ENCODE results near the gene BCAR3. TPM values are rescaled to one million over a fixed set of nuclear protein-coding genes. Genes with fewer than 3 reads are reported as not detected.

Gene BCAR3
- total RNA-seq, 4 donors from 2014 or later, result 29.6 to 46.7 (median 37.0) TPM

GRCh38 chr1:93687542-93687941 is 5.9 kb upstream of the BCAR3 start:
- no peaks in the 10 kb centered on the region for H3K9me3 ChIP-seq
- no peak for DNase-seq
- H3K4me3 ChIP-seq (replicated peaks in 1 of 3), result no peak overlapping the region
- intact Hi-C loops (cut with DNase I), result loop anchor here (10.0 kb wide), 1 partner anchor 53 kb away; no protein-coding TSS in a partner anchor
- H3K27ac ChIP-seq, result no peak overlapping the region
- no peak for TF ChIP-seq POLR2A (IDR thresholded peaks at IDR 0.05)
- TF ChIP-seq, protein P1, sequence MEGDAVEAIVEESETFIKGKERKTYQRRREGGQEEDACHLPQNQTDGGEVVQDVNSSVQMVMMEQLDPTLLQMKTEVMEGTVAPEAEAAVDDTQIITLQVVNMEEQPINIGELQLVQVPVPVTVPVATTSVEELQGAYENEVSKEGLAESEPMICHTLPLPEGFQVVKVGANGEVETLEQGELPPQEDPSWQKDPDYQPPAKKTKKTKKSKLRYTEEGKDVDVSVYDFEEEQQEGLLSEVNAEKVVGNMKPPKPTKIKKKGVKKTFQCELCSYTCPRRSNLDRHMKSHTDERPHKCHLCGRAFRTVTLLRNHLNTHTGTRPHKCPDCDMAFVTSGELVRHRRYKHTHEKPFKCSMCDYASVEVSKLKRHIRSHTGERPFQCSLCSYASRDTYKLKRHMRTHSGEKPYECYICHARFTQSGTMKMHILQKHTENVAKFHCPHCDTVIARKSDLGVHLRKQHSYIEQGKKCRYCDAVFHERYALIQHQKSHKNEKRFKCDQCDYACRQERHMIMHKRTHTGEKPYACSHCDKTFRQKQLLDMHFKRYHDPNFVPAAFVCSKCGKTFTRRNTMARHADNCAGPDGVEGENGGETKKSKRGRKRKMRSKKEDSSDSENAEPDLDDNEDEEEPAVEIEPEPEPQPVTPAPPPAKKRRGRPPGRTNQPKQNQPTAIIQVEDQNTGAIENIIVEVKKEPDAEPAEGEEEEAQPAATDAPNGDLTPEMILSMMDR (IDR thresholded peaks at IDR 0.05), result no peak
- WGBS, 2 donors, result 95 to 100% methylated on average over 2 of the region's 2 CpGs
- no peaks in the 10 kb centered on the region for H3K36me3 ChIP-seq
- peaks cover 13 to 16% of the 10 kb centered on the region in 2 donors for H3K4me1 ChIP-seq
- H3K27me3 ChIP-seq, result no peaks in the 10 kb centered on the region

DNA sequence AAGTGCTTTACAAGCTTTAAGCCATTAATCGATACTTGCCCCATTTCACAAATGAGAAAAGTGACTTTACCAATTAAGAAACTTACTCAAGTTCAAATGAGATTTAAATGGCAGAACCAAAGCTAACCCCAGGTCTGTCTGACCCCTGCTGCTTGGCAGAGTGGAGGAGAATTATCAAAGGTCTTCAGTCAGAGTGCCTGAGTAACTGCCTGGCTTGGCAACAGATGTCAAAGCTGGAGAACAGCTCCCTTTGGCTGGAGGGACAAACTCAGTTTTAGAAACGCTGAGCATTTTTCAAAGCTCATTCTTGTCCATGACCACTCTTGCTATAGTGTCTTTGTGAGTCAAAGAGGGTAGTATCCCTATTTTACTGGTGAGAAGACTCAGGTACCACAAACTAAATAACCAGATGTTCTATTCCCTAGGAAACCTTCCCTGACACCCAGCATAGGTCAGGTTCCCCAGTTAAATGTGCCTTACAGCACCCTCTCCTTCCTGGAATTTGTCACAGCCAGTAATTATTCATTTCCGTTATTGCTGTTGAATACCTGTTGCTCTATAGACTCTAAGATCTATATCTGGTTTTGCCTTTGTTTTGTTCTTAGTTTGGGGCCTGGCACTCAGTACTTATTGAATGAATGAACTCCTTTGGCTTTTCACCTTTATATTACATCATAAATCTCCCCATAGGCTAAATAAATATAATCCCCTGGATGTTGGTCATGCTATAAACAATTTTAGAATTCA is 5.0 kb upstream of the BCAR3 start:
- Histone ChIP-seq H3K4me1 (peaks cover 6 to 14% of the 10 kb centered on the region in 2 donors), H3K4me3 (replicated peaks in 1 of 3) (no peak overlapping the region), H3K27me3 (no peaks in the 10 kb centered on the region), H3K9me3 (no peaks in the 10 kb centered on the region), H3K36me3 (no peaks in the 10 kb centered on the region), H3K27ac (no peak overlapping the region)
- intact Hi-C loops (cut with DNase I), result loop anchor here (10.0 kb wide), 1 partner anchor 52 kb away; no protein-coding TSS in a partner anchor
- DNase-seq, result no peak
- TF ChIP-seq POLR2A (IDR thresholded peaks at IDR 0.05), result no peak
- TF ChIP-seq, protein P1 (IDR thresholded peaks at IDR 0.05), result no peak
- 90 to 93% methylated on average over 3 of the region's 3 CpGs for WGBS, 2 donors

DNA sequence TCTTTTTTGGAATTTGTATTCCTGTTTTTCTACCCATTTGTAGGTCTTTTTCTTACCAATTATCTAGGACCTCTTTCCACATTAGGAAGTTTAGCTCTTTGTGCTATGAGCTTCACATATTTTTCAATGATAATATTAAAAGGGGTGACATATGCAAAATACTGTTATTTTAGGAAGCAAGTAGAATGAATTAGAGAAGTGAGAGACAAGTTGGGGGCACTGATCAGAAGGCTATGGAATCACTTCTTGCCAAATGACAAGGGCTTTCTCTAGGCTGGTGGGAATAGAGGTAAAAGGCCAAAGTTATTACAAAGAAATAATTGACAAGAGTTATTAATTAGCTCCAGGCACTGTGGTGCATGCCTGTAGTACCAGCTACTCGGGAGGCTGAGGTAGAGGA is 4.3 kb upstream of the BCAR3 start:
- Histone ChIP-seq H3K4me3 (replicated peaks in 1 of 3) (no peak overlapping the region), H3K36me3 (no peaks in the 10 kb centered on the region), H3K27ac (no peak overlapping the region), H3K4me1 (peaks cover 0 to 7% of the 10 kb centered on the region in 2 donors), H3K27me3 (no peaks in the 10 kb centered on the region), H3K9me3 (no peaks in the 10 kb centered on the region)
- DNase-seq, result no peak
- WGBS, 2 donors, result 88 to 93% methylated on average over 1 of the region's 1 CpG
- intact Hi-C loops (cut with DNase I), result loop anchor here (10.0 kb wide), 1 partner anchor 51 kb away; no protein-coding TSS in a partner anchor
- TF ChIP-seq POLR2A (IDR thresholded peaks at IDR 0.05), result no peak
- TF ChIP-seq, protein P1 (IDR thresholded peaks at IDR 0.05), result no peak

DNA sequence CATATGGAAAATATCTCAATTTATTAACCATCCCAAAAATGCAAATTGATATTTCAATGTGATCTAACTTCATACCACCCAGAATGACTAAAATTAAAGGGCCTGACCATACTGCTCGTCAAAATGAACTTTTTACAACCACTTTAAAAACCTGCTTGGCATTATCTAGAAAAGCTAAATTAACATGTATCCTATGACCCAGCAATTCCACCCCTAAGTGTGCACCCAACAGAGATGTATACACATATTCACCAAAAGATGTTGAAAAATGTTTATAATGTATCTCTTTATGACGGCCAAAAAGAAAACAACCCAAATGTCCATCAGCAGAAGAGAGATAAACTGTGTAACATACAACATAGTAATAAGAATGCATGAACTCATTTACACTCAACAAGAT is 1.6 kb upstream of the BCAR3 start:
- intact Hi-C loops (cut with DNase I), result loop anchor here (10.0 kb wide), 1 partner anchor 48 kb away; no protein-coding TSS in a partner anchor

More for the DNA sequence above, 1.6 kb upstream of the BCAR3 start:
- TF ChIP-seq, protein P1 (IDR thresholded peaks at IDR 0.05), result no peak
- no peak for TF ChIP-seq POLR2A (IDR thresholded peaks at IDR 0.05)
- Histone ChIP-seq H3K4me1 (peaks cover 5 to 23% of the 10 kb centered on the region in 2 donors), H3K9me3 (no peaks in the 10 kb centered on the region), H3K27ac (no peak overlapping the region), H3K4me3 (replicated peaks in 1 of 3) (no peak overlapping the region), H3K27me3 (no peaks in the 10 kb centered on the region), H3K36me3 (no peaks in the 10 kb centered on the region)
- DNase-seq, result no peak
- 95 to 96% methylated on average over 2 of the region's 2 CpGs for WGBS, 2 donors
